SIG-M5 treated with dmso at 0.1 percent for 504 hours (cell line): Measurements from ENCODE around the gene MBP.
"Not testable (repeated sequence)": the region's sequence is repeated elsewhere in the genome, so short reads cannot be mapped to it uniquely, and the experiment has no call there.

Experiments used
- DNase-seq: peaks from one replicate; lab custom pipeline; 2025; ENCODE audit not compliant: unreplicated experiment; lab: John Stamatoyannopoulos, UW

MBP gene

DNA sequence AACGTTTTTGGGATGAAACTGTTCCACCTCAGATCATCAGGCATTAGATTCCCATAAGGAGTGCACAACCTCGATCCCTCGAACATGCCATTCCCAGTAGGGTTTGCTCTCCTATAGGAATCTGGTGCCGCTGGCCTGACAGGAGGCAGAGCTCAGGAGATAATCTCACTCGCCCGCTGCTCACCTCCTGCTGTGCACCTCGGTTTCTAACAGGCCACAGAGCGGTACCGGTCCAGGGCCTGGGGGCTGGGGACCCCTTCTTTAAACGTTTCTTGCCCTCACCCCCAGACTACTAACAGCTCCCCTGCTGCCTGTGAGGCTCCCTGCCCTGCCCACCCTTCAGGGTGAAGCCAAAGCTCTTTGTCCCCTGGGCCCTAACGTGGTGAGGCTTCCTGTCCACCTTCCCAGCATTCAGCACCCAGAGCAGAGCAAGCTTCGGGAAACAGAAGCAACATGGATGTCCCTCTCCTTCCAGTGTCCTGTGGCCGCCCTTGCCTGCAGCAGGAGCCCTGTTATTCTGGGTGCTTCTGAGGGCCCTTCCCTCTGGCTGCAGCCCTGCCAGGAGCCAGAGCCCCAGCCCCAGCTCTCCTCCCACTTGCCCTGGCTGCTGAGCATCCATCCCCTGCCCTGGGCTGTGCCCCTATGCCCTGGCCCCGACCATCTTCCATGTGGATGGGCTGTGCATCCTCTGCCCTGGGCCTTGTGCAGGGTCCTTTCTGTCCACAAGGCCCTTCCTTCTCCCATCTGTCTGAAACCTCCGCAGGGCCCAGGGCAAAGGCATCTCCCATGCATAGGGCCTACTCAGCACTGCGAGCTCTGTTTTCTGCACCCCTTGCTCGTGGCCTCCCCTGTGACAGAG lies 140.1 kb downstream of the MBP start:
- no peak for DNase-seq

DNA sequence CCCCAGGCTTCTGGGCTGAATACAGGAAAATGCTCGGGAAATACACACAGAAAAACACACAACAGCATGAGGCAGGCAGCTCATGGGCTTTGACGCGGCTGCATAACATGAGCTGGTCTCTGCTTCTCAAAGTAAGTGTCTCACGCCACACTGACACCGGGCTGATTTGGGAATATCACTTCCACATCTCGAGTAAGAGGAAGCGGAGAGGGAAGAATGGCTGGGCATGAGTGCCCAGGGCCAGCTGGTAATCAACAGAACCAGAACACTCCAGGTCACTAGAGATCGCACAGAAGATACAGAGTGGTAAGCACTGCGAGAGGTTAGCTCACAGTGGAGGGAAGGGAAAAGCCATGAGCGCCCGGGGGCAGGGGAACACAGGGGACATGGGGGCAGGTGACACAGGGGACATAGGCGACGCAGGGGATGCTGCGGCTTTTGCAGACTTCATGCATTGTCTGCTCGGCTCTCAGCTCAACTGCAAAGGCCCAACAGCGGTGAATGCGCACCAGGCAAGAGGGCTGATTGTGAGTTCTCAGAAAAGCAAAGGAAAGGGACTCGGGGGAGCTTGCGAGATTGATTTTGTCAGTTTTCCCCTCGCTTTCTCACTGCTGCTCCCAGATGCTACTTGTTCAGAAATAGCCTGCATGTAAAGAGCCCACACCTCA lies 141.4 kb downstream of the MBP start:
- no peak for DNase-seq

DNA sequence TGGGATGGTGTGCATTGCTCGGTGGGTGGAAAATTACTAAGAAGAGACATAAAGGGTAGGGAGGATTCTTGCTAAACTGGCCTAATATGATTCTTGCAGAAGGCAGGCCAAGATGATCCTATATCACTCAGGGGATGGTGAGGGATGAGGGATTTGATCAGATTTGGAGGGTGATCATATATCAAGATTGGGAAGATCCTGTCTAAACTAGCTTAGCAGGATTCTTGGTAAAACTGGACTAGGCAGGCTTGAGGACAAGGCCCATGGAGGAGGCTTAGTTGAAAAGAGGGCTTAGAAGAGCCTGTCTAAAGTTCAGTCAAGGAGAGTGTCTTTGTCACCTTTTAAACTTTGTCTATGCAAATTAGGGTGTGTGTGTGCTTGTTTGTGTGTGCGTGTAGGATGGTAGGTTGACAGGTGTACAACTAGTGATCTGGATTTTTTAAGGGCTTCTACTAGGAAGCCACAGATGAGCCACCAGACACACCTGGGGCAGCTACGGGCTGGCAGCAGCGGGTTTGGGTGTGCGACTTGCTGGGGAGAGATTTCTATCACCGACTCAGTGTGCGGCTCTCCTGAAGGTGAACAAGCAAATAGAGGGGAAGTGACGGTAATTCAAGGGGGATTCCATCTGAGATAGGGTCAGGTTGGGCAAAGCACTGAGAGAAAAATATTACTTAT lies 142.1 kb downstream of the MBP start:
- not testable (repeated sequence) for DNase-seq

DNA sequence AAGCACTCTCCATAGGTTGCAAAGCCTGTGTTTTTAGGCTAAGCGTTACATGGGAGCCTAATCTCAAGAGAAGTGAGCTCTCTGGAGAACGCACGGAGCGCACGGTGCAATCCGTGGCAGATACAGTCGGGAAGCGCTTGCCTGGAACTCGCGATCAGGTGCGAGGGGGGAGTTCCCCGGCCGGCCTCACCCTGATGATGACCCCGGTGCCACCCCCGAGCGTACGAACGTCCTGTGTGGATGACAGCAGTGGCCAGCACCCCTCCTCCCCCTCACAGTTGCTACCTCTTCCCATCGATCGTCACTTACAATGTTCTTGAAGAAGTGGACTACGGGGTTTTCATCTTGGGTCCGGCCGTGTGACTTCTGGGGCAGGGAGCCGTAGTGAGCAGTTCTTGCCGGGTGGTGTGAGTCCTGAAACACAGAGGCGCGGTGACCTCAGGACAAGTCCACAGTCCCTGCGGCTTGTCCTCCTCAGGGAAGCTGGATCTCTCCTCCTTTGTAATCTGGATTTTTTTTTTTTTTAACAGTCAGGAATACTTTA lies 142.9 kb downstream of the MBP start:
- no peak for DNase-seq

DNA sequence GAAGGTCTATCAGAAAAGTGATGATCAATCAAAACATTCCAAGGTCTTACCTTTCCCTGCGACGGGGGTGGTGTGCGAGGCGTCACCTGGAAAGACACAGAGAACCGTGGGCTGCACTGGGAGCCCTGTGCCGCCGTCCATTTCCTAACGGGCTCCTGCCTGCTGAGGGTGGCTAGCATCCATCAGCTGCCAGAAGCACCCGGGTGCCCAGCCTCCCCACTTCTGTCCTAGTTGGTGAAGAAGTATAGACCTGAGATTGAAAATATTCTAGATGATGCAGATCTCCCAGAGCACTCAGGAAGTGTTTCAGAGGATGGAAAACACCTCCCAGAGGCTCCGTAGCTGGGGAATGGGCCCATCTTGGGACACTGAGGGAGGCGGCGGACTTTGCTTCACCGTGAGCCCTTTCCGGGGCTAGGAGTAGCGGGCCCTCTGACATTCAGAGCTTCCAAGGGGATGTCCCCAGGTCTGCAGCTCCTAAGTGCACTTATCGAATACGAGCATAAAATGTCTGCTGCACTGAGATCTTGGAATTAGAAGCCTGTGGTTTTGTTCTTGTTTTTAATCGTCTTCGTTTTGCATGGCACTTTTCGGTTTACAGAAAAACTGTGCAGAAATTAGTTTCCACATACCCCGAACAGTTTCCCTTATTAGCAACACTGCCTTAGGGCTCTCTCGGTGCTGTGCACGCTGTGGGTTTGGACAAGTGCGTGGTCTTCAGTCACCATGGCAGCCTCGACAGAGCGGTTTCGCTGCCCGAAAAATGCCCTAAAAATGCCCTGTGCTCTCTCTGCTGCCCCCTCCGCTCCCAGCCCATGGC lies 143.5 kb downstream of the MBP start:
- no peak for DNase-seq

DNA sequence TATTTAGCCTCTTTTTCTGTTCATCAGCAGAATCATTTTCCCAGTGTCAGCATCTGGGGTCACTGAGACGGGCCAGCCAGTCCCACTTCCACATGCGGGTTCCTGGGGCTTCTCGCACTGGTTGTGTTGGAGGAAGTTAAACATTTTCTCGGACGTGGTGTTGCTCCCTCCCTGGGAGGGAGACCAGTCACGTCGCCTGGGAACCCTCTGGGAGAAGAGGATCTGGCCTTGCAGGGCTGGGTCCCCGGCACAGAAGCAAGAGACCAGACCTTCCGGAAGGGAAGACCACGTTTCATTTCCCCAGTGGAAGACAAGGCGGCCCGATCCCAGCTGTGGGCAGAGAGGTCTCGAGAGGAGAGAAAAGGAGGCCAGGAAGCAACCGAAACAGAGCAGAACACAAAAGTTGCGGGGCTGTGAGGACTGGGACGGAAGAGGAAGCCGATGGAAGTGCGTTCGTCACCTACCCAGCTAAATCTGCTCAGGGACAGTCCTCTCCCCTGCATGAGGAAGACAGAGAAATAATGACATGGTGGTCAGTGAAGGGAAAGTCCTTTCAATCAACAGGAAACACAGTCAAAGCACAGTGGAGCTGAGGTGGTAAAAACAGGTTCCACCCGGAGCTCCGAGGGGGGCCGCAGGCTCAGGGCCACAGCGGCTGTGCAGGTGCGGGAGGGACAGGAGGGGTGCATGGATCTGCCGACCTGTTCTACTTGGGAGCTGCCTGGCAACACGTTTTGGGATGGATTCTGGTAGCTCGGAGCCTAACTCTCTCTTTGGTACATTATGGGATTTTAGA lies 144.4 kb downstream of the MBP start:
- DNase-seq, result no peak

DNA sequence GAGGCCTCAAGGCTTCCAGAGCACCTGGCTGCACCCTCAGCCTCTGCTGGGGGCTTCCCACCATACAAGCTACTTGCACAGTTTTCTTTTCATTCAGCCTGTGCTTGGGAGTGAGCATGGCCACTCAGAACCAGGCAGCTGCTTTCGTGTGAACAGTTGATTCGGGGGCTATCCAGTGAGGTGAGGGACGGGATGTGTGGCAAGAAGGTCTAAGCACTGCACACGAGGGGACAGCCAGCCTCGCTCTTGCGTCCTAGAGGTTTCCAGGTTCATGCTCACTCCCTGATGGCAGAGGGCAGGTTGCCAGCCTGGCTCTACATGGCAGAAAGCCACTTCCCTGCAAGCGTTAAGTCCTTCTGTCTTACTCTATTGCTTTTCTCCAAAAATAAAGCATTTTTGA lies 146.2 kb downstream of the MBP start:
- no peak for DNase-seq

DNA sequence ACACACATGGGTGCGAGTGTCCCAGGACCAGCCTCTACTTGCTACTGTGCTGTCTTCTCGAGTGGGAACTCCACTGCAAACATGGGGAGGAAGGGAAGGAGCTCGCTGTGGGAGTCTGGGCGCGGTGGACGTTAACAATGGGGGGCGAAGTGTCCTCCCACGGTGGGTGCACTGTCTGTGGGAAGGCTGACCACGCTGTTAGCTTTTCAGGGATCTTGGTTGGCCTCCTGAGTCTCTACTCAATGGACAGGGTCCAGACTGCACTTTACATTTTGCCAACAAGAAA lies 146.7 kb downstream of the MBP start:
- no peak for DNase-seq

DNA sequence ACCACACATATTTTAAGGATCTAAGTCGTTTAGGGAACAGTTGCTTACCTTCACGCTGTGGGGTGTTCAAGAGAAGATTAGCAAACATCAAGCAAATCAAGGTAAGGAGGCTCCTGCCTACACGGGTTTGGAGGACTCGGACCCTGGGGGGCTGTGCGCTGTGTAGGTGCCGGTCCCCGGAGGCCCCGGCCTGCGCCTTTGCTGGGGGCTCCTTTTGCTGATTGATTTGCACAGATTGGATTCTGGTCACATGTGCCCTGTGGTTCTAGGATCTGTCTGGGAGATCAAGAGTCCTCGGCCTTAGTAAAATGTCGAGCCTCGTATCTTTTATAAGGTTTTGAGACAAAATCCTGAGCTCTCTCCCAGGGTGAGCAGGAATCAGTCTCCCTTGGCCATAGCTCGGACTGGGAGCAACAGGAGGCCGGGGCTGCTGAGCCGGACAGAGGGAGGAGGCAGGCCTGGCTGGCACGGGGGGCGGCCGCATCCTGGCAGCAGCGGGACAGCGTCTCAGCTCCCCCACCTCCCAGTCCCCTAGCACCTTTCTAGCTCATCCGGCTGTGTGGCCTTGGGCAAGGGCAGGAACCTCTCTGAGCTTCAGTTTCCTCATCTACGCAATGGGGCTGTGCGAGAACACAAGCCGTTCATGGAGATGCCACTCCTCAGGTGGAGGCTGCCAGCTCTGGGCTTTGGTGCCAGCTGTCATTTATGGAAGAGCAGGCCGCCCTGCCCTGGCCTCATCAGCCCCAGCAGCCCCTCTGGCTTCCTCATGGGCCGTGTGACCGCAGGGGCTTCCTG lies 147.2 kb downstream of the MBP start:
- no peak for DNase-seq

DNA sequence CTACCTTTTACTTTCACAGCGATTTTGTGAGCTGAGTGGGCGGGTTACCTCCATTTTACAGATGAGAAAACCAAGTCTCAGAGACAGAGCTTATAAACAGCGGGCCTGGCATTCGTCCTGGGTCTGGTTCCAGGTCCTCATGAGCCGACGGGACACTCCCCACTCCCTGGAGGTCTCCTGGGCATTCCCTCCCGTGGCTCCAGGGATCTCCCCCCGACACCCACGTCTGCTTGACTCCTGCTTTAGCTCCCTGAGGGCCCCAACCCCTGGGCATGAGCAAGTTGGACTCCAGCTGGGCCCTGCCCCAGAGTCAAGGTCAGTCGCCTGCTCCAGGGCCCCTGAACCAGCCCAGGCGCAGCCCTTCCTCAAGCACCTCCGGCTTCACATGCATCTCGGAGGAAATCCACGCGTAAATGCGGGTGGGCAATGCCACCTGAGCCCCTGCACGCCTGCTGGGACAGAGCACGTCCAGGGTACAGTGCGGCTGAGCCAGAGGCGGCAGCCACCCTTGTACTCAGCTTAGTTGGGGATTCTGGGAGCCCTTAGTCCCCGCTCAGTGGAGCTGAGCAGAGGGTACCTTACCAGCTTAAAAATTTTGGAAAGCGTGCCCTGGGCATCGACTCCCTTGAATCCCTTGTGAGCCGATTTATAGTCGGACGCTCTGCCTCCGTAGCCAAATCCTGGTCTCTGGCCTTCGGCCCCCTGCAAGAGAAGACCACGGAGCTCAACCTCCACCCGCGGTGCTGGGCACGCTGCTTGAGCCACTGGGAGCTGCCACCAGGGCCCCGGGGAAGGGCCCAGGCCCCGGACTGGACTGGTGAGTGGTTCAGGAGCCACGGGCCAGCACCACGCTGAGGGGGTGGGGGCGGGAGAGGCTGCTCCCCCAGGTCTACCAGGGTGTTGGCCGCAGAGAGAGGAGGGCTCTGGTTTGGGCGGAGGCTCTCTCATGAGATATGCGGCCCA lies 148.1 kb downstream of the MBP start:
- no peak for DNase-seq

DNA sequence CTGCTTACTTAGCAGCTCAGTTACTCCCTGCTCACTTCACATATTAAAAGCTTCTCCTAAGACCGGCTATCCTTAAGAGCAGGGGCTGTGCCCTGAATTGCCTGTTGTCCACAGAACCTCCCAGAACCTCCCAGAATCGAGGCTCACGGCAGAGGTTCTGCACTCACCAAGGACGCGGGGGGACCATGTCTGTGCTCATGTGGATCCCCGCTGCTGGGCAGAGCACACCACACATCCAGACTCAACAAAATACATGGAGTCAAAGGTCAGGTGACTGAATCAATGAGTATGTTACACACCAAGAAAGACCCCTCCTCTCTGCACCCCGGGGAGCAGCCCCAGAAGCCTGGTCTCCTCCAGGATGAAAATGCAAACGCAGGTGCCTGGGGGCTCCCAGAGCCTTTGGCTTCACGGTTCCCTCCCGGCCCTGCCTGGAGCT lies 149.0 kb downstream of the MBP start:
- DNase-seq, result no peak

DNA sequence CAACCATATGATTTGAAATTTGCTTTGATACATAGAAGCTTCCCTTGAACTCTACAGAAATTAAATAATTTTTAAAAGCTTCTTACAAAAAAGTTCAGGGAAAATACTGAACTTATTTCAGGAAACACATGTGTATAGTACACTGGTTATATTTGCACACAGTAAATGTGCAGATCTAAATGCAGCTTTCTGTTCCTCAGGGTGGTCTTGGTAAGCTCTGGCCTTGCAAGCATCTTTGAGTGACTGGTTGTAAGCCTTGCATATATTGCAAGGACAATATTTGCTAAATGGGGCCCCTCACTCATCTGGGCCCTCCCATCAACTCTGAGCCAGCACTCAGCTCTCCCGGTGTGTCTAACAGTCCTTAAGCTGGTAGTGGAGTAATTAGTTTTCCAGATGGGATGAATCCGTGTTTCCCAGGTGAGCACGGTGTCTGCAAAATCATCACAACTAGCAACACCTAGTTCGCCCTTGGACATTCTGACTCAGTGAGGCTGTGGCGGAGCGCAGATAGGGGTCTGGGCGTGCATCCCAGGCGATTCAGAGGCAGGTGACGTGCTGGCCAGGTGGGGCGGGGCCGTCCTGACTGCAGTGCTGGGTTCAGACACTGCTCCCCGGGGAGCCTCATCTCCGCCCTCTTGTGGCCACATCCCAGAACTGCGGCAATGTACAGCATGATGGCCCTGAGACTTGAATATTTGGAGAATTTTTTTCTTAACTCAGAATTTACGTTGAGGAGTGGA lies 149.6 kb downstream of the MBP start:
- DNase-seq, result peak; percentile 58

DNA sequence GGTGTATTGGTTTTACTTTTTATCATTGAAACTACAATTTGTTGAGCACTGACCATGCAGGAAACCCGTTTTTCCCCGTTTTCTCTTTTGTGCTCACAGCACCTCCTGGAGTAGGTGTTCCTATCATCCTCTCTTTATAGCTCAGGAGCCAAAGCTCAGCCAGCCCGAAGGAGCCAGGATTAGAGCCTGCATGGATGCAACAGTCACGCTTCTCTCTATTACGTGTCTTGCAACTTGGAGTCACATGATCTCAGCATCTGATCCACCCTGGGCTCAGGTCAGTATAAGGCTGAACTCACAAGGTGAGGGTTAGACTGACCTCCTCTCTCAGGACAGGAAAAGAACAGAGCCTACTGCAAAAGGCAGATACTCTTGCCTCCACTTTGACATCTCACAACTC lies 150.5 kb downstream of the MBP start:
- DNase-seq, result no peak

DNA sequence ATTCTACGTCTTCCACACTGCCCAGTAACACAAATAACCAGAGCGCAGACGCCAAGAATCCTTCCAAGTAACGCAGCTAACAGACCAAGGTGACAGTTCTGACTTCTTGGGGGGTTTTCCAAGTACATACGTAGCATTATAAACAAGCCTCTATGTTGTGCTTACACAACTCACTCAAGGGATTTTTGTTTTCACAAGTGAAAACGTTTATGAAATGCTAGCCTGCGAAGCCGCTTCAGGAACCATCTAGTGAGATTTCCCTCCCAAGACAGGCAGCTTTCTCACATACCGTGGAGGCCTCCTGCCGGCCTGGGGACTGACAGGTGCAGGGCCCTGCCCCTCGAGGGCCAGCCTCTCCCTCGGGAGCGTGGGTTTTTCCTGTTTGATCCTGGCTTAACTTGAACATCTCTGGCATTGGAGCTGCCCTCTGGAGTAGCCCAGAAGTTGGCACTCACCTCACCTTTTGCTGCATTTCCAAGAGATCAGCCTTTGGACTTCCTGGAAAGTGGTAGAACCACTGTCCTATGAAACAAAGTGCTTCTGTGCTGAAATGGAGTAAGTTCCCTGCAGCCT lies 151.1 kb downstream of the MBP start:
- no peak for DNase-seq

DNA sequence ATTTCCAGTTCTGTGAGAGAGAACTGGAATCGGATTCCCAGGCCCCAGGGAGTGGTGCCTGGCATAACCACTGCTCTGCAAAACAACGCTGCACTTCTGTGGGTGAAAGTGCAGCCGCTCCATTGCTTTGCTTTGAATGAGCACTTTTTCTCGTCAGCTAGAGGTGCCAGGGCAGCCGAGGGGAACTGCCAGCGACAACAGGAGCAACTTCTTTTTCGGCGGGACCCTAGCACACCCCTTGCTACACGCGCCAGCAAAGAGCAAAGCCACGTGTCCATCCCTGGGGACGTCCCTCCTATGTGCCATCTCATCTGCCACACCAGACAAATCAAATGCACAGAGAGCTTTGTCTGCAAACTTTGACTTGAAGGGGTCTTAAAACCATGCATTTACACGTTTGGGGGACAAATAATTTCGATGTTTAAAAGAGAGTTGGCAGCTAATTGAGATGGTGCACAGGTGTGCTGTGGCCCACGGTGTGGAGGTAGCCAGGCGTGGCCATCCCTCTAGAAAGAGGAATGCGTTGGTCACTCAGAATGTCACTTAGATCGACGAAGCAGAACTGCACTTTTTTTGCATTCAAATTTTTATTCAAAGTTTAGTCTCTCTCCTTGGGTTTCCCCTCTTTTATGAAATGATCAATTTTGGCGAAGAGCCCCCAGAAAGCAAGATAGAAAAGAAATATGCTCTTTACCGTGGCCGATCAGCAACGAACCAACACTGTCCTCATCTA lies 151.8 kb downstream of the MBP start:
- no peak for DNase-seq

DNA sequence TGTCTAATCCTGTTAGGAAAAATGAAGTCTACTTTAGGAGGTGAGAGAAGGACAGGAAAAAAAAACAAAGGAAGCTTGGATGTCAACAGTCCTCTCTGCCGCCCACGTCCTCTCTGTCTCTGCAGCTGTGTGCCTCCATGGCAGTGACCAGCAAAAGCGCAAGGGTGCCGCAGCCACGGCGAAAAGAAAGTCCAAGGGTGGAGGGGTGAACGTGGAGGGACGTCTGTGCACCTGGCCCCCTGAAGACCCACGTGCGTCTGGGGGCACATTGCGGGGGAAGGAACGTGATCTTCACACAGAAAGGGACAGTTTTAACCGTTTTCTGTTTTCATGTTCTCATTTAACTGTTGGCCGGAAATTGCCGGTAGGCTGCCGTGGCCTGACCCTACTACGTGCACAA lies 152.7 kb downstream of the MBP start:
- no peak for DNase-seq
